GM19438 (cell line): Measurements from ENCODE around the gene ANP32B.
"Not testable (repeated sequence)": the region's sequence is repeated elsewhere in the genome, so short reads cannot be mapped to it uniquely, and the experiment has no call there.

ENCODE experiments used
- ATAC-seq: cut with Tn5 transposase; IDR thresholded peaks from one replicate; pipeline ENCODE4 v1.9.1; 2021; ENCODE audit warnings: low read depth; ENCODE audit not compliant: unreplicated experiment

The ANP32B gene

GRCh38 chr9:97990259-97990658 lies 7.1 kb downstream of the ANP32B start:
- ATAC-seq = no peak

DNA sequence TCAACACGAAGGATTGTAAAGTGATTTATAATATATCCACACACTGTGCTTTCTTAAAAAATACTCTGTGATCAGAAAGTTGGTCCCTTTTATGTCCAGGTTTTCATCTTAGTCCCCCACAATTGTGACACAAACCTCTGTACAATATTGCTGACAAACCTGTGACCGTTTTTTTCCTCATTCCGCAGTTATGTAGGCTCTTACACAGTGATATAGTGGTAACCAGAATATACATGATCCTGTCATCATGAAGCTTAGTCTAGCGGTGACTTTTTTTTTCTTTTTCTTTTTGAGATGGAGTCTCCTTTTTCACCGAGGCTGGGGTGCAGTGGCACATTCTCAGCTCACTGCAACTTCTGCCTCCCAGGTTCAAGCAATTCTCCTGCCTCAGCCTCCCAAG lies 8.7 kb downstream of the ANP32B start:
- no peak for ATAC-seq

DNA sequence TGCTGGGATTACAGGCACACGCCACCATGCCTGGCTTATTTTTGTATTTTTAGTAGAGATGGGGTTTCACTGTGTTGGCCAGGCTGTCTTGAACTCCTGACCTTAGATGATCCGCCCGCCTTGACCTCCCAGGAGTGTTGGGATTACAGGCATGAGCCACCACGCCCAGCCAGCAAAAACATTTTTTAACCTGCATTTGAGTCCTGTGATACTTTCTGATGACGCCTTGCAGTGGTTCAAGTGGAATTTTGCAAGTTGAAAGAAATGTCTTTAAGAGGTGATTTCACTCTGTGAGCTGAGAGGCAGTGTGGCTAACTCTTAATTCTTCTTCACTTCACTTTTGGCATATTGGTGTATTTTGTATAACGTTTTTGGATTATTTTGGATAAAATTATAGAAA lies 9.1 kb downstream of the ANP32B start:
- no peak for ATAC-seq

- ATAC-seq = no peak
These were observed 9.9 kb downstream of the ANP32B start for GRCh38 chr9:97993000-97993399.

GRCh38 chr9:97994703-97995102 lies 11.6 kb downstream of the ANP32B start:
- no peak for ATAC-seq

DNA sequence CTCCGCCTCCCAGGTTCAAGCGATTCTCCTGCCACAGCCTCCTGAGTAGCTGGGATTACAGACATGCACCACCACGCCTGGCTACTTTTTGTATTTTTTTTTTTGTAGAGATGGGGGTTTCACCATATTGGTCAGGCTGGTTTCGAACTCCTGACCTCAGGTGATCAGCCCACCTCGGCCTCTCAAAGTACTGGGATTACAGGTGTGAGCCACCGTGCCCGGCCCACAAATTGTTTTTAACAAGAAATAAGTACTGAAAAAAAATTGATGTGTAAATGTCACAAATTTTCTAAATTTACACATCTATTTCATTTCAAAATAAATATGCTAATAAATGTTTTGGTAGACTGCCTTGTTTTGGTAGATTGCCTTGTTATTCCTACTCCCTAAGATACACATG lies 13.5 kb downstream of the ANP32B start:
- not testable (repeated sequence) for ATAC-seq

DNA sequence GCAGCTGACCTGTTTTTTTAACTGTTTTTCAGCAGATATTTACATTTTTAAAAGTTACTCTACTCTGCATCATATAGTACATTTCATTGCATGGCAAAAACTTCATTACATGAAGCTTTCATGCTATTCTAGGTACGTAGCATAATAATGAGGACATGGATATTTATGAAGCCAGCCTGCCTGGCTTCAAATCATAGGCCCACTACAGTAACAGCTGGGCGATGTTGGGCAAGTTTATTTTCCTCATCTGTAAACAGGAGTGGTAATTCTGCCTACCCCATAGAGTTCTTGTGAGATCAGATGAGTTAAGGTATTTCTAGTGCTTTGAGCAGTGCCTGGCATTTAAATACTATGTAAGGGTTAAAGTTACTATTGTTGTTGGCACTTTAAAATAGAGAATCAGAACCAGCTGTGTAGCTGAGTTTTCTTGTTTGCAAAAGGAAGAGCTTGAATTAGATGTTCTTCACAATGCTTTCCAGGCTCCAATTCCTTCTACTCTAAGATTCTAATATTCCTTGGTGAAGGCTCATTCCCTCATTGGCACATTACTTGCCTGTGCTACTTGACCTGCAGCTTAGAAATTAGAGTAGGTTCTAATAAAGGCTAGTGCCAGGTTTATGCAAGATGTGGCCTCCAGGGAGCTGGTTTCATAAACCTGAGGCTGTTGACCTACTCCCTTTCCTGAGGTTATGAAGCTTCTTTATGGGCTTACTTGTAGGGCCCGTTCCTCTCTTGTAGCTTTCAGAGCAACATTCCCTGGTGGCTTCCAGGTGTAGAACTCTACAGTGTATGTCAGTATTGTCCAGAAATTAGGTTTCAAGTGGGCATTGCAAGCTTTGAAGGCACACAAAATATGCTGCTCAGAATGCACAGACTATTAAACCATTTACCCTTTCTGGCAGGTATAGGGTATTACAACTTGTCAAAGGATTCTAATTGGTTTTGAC lies 14.5 kb downstream of the ANP32B start:
- ATAC-seq = no peak

DNA sequence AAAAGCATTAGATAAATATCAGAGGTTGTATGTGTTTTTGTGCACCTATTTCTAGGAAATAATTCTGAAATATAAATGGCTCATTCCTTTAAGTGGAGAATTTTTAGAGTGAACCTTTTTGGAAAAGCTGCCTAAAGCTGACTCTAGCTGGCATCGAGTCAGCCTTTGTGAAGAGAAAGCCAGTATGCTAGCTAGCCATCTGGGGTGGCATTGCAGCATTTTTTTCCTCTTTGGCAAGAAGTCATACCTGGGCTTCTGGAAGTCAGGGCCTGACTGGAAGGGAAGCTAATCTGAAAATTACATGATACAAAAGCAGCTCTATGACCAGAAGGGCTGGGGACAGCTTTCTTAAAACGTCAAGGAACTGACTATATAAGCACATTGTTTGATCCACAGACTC lies 19.7 kb downstream of the ANP32B start:
- no peak for ATAC-seq

DNA sequence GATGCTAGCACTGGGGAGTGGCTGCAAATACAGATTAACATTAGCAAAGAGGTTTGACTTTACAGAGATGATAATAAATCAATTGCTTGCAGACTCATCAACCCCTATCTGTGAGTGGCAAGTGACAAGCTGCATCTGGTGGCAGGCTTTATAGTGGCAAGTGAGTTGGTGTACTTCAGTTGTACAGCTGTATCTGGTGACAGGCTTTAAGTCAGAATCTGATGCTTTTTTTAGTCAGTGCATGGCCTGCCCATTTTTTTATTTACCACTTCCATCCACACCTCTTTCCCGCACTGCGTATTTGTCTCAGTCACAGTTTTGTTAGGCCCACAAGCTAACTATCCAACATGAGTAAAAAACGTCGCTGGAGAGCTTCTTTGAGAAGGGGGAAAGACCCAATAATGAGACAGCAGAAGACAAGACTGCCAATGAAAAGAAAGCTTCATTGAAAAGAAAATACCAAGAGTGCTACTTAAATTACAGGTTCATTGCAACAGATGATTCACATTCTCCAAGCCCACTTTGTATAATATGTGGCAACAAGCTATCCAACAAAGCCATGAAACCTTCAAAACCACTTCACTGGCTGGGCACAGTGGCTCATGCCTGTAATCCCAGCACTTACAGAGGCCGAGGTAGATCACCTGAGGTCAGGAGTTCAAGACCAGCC lies 23.1 kb downstream of the ANP32B start:
- no peak for ATAC-seq

GRCh38 chr9:98007251-98007928 lies 24.2 kb downstream of the ANP32B start:
- ATAC-seq = no peak

DNA sequence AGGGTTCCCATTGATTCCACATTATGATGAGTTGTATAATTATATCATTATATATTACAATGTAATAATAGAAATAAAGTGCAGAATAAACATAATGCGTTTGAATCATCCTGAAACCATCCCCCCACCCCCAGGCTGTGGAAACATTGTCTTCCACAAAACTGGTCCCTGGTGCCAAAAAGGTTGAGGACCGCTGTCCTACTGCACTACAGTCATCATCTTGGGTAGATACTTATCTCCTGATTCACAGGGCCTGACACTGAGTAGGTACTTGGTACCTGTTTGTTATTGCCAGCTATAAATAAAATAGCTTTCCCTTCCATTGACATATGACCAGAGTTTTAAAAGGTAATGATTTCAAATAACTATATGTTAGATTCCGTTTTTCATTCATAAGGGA lies 25.6 kb downstream of the ANP32B start:
- no peak for ATAC-seq

DNA sequence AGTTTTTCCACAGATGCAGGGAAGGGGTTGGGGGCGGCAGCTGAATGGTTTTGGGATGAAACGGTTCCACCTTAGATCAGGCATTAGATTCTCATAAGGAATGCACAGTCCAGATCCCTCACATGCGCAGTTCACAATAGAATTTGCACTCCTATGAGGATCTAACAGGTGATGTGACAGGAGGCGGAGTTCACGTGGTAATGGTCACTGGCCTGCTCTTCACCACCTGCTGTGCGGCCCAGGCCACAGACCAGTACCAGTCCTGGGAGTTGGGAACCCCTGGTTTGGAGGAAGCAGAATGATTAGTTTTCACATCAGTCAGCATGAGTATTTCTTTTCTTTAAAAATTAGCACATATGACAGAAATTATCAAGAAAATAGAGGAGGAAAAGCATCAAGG lies 26.3 kb downstream of the ANP32B start:
- ATAC-seq = no peak

DNA sequence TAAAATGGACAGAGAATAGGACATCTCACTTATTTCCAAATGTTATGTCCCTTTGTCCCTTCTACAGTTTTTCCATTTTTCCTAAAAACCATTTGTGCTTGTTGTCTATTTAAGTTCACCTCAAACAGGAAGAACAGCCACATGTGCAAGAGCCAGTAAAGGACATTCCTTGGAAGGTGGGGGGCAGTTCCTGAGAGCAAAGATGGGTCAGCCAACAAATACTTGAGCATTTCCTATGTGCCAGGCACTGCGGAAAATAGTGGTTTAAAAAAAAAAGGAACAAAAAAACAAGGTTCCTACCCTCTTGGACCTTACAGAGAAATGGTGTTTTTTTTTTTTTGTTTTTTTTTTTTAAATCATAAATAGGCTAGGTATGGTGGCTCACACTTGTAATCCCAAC lies 26.8 kb downstream of the ANP32B start:
- no peak for ATAC-seq

- peak; percentile 95 for ATAC-seq
These were observed 27.3 kb downstream of the ANP32B start for GRCh38 chr9:98010445-98010844.

GRCh38 chr9:98011122-98011521 lies 28.0 kb downstream of the ANP32B start:
- ATAC-seq = no peak

DNA sequence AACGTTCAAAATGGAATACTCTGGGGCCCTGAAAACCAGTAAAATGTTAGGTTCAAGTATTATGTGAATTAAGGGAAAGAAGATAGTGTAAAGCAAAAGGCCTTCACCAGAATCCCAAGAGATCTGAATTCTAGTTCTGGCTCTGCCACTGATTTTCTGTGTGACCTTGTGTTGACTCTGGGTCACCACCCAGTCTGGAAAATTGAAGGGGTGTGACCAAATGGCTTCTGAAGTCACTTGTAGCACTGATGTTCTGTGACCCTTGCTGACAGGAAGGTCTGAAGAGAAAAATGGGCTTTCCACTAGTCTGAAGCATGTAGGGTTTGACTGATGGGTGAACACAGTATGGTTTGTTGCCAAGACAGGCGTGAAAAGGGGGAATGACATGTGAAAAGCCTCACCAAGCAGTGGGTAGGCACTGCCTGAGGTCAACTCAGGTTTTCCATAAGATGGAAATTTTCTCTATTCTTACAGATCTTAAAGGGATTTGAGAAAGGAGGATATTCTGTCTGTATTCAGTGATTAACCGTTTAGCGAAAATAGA lies 33.1 kb downstream of the ANP32B start:
- no peak for ATAC-seq

DNA sequence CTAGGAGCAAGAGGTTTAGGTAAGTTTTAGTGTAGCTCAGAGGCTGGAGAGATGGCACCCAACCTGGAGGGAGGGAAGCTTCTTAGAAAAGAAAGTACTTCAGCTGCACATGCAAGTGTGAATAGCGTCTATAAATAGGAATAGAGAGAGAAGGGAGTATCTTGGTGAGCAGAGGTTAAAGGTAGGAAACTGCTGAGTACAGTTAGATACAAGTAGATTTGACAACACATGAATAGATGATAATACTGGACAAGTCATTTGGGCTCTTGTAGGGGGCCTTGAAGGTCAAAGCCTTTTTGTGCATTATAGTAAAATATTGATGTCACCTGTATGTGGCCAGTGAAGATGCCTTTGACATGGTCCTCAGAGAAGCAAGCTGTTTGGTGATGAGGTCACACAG lies 34.2 kb downstream of the ANP32B start:
- no peak for ATAC-seq

DNA sequence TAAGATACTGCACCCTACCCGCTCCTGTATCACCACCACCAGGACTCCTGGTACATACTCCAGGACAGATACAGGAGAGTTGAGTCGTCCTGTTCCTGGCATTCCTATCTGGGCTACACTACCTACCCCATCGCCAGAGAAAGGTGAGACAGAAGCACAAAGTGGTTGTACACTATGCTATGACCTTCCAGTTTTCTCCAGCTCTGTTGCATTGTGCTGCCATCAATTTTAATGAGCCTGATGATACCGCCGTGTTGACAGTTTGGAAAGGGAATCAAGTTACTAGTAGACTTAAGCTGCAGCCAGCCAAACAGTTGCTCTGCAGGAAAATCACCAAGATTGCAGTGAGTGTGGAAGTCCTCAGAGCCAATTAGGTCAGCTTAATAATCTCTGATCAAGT lies 35.2 kb downstream of the ANP32B start:
- ATAC-seq = no peak

DNA sequence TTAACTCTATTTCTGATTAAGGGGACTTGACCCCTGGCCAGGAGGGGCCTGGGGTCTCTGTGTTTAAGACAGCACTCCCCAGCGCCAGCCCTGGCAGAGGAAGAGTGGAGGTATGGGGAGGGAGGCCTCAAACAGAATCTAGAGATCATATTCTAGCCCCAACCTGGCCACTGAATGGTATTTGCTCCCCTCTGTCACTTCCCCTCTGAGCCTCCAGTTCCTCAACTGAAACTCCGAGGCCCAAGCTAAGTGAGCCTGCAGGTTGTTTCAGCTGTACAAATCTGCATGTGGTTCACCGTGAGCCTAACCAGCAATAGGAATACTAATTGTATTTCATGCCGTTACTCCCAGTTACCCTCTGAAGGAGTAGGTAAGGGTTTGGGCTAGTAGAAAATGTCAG lies 36.0 kb downstream of the ANP32B start:
- ATAC-seq = no peak

DNA sequence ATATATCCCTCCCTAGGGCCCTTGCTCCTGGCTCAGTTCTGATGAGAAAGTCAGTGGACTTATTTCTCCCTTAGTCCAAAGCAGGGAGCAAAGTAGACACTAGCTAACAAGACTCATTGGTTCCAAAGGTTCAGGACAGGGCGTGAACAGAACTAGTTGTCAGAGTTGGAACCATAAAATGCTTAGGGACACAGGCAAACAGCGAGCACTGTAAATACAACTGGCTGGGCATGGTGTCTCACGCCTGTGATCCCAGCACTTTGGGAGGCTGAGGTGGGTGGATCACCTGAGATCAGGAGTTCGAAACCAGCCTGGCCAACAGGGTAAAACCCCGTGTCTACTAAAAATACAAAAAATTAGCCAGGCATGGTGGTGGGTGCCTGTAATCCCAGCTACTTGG lies 36.7 kb downstream of the ANP32B start:
- not testable (repeated sequence) for ATAC-seq

GRCh38 chr9:98020476-98021145 lies 37.5 kb downstream of the ANP32B start:
- no peak for ATAC-seq
